HG02759 (cell line): ENCODE results near the gene SCLT1.

Experiments
- ATAC-seq: cut with Tn5 transposase; IDR thresholded peaks from one replicate; pipeline ENCODE4 v1.9.1; 2021; ENCODE audit warnings: mild to moderate bottlenecking, moderate library complexity; ENCODE audit not compliant: unreplicated experiment

The SCLT1 gene

GRCh38 chr4:128847082-128847724 lies 246.1 kb downstream of the SCLT1 start:
- ATAC-seq: no peak

- no peak for ATAC-seq
Measured at GRCh38 chr4:128846063-128846462, 247.3 kb downstream of the SCLT1 start.

- ATAC-seq: no peak
Measured at GRCh38 chr4:128844931-128845330, 248.4 kb downstream of the SCLT1 start.

GRCh38 chr4:128841402-128841801 lies 251.9 kb downstream of the SCLT1 start:
- no peak for ATAC-seq

- ATAC-seq: no peak
Measured at GRCh38 chr4:128840711-128841318, 252.5 kb downstream of the SCLT1 start.

GRCh38 chr4:128837679-128838078 lies 255.7 kb downstream of the SCLT1 start:
- no peak for ATAC-seq

- no peak for ATAC-seq
Measured at GRCh38 chr4:128837198-128837597, 256.1 kb downstream of the SCLT1 start.

GRCh38 chr4:128835498-128836222 lies 257.7 kb downstream of the SCLT1 start:
- no peak for ATAC-seq
